Kidney epithelial cell (primary cell): Measurements from ENCODE around the gene GSTA4. TPM values are rescaled to one million over a fixed set of nuclear protein-coding genes. Genes with fewer than 3 reads are reported as not detected.

Experiments used
- DNase-seq: peaks from one replicate; pipeline ENCODE4 v3.0.0-alpha.2; 2010; ENCODE audit warnings: low read depth
- H3K27me3 ChIP-seq: 2 replicates; pipeline ENCODE4 v1.6.0; 2011; ENCODE audit warnings: low read length; ENCODE audit not compliant: control insufficient read depth, insufficient read depth
- H3K36me3 ChIP-seq: 2 replicates; pipeline ENCODE4 v1.5.1; 2011; ENCODE audit warnings: low read length; ENCODE audit not compliant: control insufficient read depth, insufficient read depth
- H3K4me3 ChIP-seq: 2 replicates; pipeline ENCODE4 v1.5.1; 2011; ENCODE audit warnings: low read depth, mild to moderate bottlenecking, control low read depth, low read length
- total RNA-seq: library from RNA; depleted of rRNA; stranded (reverse); fragments of >200 nt; gene quantifications from 2 replicates; pipeline ENCODE4 v1.2.3, GENCODE V29; 2015
- TF ChIP-seq, protein P1 (sequence below): IDR thresholded peaks from 2 replicates; pipeline ENCODE4 v1.5.1; 2011; ENCODE audit warnings: mild to moderate bottlenecking, moderate library complexity, low read length, control low read depth, inconsistent platforms; ENCODE audit not compliant: insufficient read depth, poor library complexity, severe bottlenecking

The GSTA4 gene
- total RNA-seq, 1 donor from 2014 or later: 14.3 TPM

DNA sequence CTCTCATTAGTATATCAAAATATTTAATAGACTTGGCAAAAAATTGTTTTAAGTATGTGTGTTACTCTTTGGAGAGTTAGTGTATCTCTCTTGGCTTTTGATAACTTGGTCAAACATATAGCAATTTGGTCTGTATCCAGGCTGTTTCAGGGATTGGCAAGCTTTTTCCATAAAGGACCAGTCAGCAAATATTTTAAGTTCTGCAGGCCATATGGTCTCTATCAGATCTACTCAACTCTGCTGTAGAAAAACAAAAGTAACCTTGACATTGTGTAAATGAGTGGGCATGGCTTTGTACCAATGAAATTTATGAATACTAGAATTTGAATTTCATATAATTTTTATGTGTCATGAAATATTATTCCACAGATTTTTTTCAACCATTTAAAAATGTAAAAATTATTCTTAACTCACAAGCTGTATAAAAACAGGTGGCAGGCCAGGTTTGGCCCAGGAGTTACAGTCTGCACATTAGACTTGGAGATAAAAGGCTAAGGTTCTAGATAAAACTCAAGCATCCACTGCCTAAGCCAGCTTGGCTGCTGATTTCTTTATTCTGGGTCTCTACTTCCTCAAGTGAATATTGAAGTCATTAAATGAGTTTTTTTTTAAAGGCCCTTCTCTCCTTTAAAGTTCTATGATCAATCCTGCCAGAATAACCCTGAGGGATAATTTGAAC lies 13.7 kb downstream of the GSTA4 start:
- Histone ChIP-seq H3K27me3 (no peaks in the 10 kb centered on the region), H3K36me3 (no peaks in the 10 kb centered on the region), H3K4me3 (no peak overlapping the region)
- TF ChIP-seq, protein P1, sequence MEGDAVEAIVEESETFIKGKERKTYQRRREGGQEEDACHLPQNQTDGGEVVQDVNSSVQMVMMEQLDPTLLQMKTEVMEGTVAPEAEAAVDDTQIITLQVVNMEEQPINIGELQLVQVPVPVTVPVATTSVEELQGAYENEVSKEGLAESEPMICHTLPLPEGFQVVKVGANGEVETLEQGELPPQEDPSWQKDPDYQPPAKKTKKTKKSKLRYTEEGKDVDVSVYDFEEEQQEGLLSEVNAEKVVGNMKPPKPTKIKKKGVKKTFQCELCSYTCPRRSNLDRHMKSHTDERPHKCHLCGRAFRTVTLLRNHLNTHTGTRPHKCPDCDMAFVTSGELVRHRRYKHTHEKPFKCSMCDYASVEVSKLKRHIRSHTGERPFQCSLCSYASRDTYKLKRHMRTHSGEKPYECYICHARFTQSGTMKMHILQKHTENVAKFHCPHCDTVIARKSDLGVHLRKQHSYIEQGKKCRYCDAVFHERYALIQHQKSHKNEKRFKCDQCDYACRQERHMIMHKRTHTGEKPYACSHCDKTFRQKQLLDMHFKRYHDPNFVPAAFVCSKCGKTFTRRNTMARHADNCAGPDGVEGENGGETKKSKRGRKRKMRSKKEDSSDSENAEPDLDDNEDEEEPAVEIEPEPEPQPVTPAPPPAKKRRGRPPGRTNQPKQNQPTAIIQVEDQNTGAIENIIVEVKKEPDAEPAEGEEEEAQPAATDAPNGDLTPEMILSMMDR: no peak
- DNase-seq: no peak

DNA sequence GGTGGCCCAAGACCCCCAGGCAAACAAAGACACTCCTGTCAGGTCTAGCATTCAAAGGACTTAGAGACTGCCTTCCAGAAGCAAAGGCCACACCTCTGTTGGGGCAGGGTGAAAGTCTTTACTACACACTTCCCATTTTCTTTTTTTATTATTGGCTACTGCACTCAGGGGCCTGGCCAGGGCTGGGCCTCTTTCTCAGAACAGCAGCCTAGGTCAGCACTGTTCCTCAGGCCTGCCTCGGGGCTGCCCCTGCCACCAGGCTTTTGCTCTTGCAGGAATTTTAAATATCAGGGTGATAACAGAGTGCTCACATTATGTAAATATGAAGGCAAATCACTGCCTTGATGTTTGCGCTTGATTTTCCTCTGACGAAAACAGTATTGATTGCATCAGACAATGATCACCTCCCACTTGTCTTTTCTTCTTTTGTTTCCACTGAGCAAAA lies 18.5 kb downstream of the GSTA4 start:
- H3K36me3 ChIP-seq: no peaks in the 10 kb centered on the region
- no peak overlapping the region for H3K4me3 ChIP-seq
- TF ChIP-seq, protein P1: no peak

DNA sequence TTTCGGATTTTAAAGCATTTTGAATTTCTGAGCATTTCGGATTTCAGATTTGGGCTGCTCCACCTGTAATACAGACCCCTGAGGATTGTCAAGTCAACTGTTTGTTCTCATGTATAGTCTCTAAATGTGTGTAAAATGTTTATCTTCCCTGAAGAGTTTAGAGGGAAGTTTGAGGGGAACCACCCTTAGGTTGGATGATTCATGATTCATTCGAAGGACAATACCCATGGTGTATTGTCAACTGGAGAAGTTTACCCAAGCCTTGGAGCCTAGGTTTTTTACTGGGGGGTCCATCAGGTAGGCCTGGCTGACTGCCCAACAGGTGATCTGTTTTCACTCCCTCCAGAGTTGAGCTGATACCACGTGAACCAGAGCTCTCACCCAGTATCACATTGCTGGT lies 18.9 kb downstream of the GSTA4 start:
- Histone ChIP-seq H3K4me3 (no peak overlapping the region), H3K27me3 (no peaks in the 10 kb centered on the region), H3K36me3 (no peaks in the 10 kb centered on the region)
- DNase-seq: no peak
- TF ChIP-seq, protein P1: no peak

More for the DNA sequence above, 18.5 kb downstream of the GSTA4 start:
- no peak for DNase-seq
- H3K27me3 ChIP-seq: no peaks in the 10 kb centered on the region

DNA sequence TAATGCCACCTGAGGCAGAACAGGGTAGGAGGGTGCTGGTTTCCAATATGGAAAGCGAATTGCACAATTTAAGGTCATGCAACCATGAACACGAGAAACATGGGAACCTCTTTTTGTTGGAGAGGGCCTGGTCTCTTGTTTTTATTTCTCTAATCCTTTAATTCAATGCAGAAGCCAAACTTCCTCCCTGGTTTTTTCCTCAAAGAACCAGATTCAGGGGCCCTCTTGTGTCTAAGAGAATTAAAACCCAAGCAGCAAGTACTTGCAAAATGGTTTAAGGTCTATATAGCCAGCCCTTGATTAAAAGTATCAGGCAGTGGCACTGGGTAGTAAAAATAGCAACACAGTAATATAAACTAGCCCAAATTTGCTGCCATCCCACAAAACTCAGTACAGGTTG lies 19.5 kb downstream of the GSTA4 start:
- TF ChIP-seq, protein P1: no peak
- DNase-seq: no peak
- no peaks in the 10 kb centered on the region for H3K27me3 ChIP-seq
- no peaks in the 10 kb centered on the region for H3K36me3 ChIP-seq
- H3K4me3 ChIP-seq: no peak overlapping the region

DNA sequence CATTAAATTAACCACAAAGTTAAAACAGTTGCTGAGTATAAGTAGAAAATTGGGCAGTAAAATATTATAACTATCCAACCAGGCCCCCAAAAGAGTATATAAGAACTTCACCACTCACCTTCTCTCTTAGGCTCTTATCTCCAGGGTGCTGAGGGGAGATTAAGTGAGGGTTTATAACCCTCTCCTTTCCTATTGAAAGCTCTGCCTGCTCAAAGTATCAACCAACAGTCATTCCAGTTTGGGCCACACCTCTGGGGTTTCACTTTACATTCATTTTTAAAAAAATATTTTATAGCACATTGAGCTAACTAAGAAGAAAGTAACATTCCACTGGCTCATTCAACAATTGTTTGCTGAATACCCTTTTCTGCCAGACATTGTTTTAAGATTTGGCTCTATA lies 22.1 kb downstream of the GSTA4 start:
- TF ChIP-seq, protein P1: no peak
- Histone ChIP-seq H3K36me3 (no peaks in the 10 kb centered on the region), H3K27me3 (no peaks in the 10 kb centered on the region), H3K4me3 (no peak overlapping the region)
- no peak for DNase-seq

DNA sequence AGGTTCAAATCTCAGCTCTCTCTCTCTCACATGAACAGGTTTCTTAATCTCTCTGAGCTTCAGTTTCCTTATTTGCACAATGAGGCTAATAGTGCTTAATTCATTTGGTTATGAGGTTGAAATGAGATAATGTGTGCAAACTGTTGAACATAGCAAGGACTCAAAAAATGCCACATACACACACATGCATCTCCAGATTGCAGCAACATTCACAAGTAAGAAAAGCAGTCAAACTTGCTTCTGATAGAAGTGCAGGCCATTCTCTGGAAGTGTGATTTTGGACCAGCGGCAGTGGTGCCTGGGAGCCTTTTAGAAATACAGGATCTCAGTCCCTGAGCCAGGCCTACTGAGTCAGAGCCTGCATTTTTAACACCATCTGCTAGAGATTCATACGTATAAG lies 25.7 kb downstream of the GSTA4 start:
- TF ChIP-seq, protein P1: no peak
- Histone ChIP-seq H3K4me3 (no peak overlapping the region), H3K36me3 (no peaks in the 10 kb centered on the region), H3K27me3 (no peaks in the 10 kb centered on the region)
- no peak for DNase-seq
